HG02973 (cell line): Measurements from ENCODE around the gene ROR1.

Experiments
- ATAC-seq: cut with Tn5 transposase; IDR thresholded peaks from one replicate; pipeline ENCODE4 v1.9.1; 2021; ENCODE audit warnings: moderate library complexity; ENCODE audit not compliant: unreplicated experiment

Gene ROR1

GRCh38 chr1:63903947-63904610 lies 130.3 kb downstream of the ROR1 start:
- ATAC-seq, result no peak

GRCh38 chr1:63904826-63905225 lies 131.0 kb downstream of the ROR1 start:
- ATAC-seq, result no peak

- ATAC-seq, result no peak
Measured at GRCh38 chr1:63906047-63906704, 132.4 kb downstream of the ROR1 start.

GRCh38 chr1:63907051-63907450 lies 133.2 kb downstream of the ROR1 start:
- ATAC-seq, result no peak

- ATAC-seq, result no peak
Measured at GRCh38 chr1:63908016-63908415, 134.2 kb downstream of the ROR1 start.

GRCh38 chr1:63909526-63909925 lies 135.7 kb downstream of the ROR1 start:
- no peak for ATAC-seq

- no peak for ATAC-seq
Measured at GRCh38 chr1:63911049-63911448, 137.2 kb downstream of the ROR1 start.

GRCh38 chr1:63912643-63913042 lies 138.8 kb downstream of the ROR1 start:
- ATAC-seq, result no peak

- ATAC-seq, result no peak
Measured at GRCh38 chr1:63913533-63913932, 139.7 kb downstream of the ROR1 start.

- no peak for ATAC-seq
Measured at GRCh38 chr1:63914241-63914640, 140.4 kb downstream of the ROR1 start.

- no peak for ATAC-seq
Measured at GRCh38 chr1:63914706-63915105, 140.9 kb downstream of the ROR1 start.

- ATAC-seq, result no peak
Measured at GRCh38 chr1:63915121-63915520, 141.3 kb downstream of the ROR1 start.

GRCh38 chr1:63916485-63917360 lies 142.9 kb downstream of the ROR1 start:
- no peak for ATAC-seq

- no peak for ATAC-seq
Measured at GRCh38 chr1:63917571-63918417, 144.0 kb downstream of the ROR1 start.

GRCh38 chr1:63918418-63918945 lies 144.7 kb downstream of the ROR1 start:
- ATAC-seq, result no peak

- no peak for ATAC-seq
Measured at GRCh38 chr1:63920154-63921117, 146.6 kb downstream of the ROR1 start.

GRCh38 chr1:63921359-63921758 lies 147.5 kb downstream of the ROR1 start:
- no peak for ATAC-seq

GRCh38 chr1:63921802-63922201 lies 148.0 kb downstream of the ROR1 start:
- ATAC-seq, result no peak

GRCh38 chr1:63922848-63923247 lies 149.0 kb downstream of the ROR1 start:
- no peak for ATAC-seq
